RWPE2 (cell line): ENCODE measurements around the gene KLK8.

ENCODE experiments used
- ATAC-seq: fragments of 200-7000 bp; cut with Tn5 transposase; 3 replicates; pipeline ENCODE4 v1.9.1; 2021; ENCODE audit warnings: low read depth
- DNase-seq: peaks from one replicate; pipeline ENCODE4 v3.0.0-alpha.2; 2020; ENCODE audit warnings: low spot score
- H3K27ac ChIP-seq: fragments of 450-650 bp; 2 replicates; pipeline ENCODE4 v1.5.1; 2017; ENCODE audit warnings: mild to moderate bottlenecking; ENCODE audit not compliant: poor library complexity, severe bottlenecking
- H3K27me3 ChIP-seq: fragments of 250-450 bp; sonication (Bioruptor Pico); 2 replicates; pipeline ENCODE4 v1.5.1; 2021; ENCODE audit warnings: mild to moderate bottlenecking, moderate library complexity; ENCODE audit not compliant: insufficient read depth, poor library complexity, severe bottlenecking
- H3K36me3 ChIP-seq: fragments of 250-450 bp; sonication (Bioruptor Pico); 2 replicates; pipeline ENCODE4 v1.5.1; 2020; ENCODE audit warnings: low read depth, mild to moderate bottlenecking, moderate library complexity
- H3K4me1 ChIP-seq: fragments of 250-450 bp; sonication (Bioruptor Pico); 2 replicates; pipeline ENCODE4 v1.5.1; 2021; ENCODE audit warnings: mild to moderate bottlenecking, moderate library complexity; ENCODE audit not compliant: insufficient read depth, poor library complexity, severe bottlenecking
- H3K4me3 ChIP-seq: fragments of 250-450 bp; sonication (Bioruptor Pico); 2 replicates; pipeline ENCODE4 v1.5.1; 2021; ENCODE audit warnings: mild to moderate bottlenecking, moderate library complexity; ENCODE audit not compliant: severe bottlenecking
- H3K9me3 ChIP-seq: fragments of 250-450 bp; sonication (Bioruptor Pico); 2 replicates; pipeline ENCODE4 v1.5.1; 2021; ENCODE audit warnings: mild to moderate bottlenecking, moderate library complexity; ENCODE audit not compliant: severe bottlenecking
- TF ChIP-seq, protein P1 (sequence below): fragments of 450-650 bp; IDR thresholded peaks from one replicate; pipeline ENCODE4 v1.5.1; 2017; ENCODE audit warnings: mild to moderate bottlenecking, moderate library complexity; ENCODE audit not compliant: poor library complexity, severe bottlenecking

KLK8 gene

DNA sequence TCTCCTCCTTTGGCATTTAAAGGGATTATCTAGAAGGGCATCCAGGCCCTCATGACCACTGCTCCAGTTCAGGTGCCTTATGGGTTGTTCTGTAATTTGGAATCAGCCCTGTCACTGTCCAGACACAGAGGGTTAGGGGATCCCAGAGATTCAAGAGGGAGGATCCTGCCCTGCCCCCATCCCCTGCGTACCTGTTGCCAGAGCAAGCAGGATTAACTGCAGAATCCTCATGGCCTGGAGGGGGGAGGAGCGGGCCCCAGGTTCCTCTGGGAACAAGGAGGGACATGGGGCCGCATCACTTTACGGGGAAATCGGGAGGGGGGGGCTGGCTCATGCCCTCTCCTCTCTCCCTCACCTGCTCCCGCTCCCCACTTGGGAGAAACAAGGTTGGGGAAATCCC is 24.0 kb upstream of the KLK8 start:
- TF ChIP-seq, protein P1, sequence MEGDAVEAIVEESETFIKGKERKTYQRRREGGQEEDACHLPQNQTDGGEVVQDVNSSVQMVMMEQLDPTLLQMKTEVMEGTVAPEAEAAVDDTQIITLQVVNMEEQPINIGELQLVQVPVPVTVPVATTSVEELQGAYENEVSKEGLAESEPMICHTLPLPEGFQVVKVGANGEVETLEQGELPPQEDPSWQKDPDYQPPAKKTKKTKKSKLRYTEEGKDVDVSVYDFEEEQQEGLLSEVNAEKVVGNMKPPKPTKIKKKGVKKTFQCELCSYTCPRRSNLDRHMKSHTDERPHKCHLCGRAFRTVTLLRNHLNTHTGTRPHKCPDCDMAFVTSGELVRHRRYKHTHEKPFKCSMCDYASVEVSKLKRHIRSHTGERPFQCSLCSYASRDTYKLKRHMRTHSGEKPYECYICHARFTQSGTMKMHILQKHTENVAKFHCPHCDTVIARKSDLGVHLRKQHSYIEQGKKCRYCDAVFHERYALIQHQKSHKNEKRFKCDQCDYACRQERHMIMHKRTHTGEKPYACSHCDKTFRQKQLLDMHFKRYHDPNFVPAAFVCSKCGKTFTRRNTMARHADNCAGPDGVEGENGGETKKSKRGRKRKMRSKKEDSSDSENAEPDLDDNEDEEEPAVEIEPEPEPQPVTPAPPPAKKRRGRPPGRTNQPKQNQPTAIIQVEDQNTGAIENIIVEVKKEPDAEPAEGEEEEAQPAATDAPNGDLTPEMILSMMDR = no peak
- Histone ChIP-seq H3K9me3 (no peaks in the 10 kb centered on the region), H3K36me3 (no peaks in the 10 kb centered on the region), H3K4me3 (no peak overlapping the region), H3K4me1 (no peaks in the 10 kb centered on the region), H3K27me3 (peaks cover 3% of the 10 kb centered on the region), H3K27ac (no peak overlapping the region)
- DNase-seq (no peak), ATAC-seq (no peak)

DNA sequence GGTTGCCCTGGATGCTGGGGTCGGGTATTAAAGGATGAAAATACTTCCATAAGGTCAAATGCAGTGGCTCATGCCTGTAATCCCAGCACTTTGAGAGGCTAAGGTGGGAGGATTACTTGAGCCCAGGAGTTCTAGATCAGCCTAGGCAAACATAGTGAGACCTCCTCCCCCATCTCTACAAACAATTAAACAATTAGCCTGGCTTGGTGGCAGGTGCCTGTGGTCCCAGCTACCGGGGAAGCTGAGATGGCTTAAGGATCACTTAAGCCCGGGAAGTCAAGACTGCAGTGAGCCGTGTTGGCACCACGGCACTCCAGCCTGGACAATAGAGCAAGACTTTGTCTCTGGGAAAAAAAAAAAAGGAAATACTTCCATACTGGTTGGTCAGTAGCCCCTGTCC is 23.5 kb upstream of the KLK8 start:
- Histone ChIP-seq H3K27ac (no peak overlapping the region), H3K9me3 (no peaks in the 10 kb centered on the region), H3K27me3 (peaks cover 6% of the 10 kb centered on the region), H3K36me3 (no peaks in the 10 kb centered on the region), H3K4me3 (no peak overlapping the region), H3K4me1 (no peaks in the 10 kb centered on the region)
- ATAC-seq = no peak
- TF ChIP-seq, protein P1 = no peak
- no peak for DNase-seq

DNA sequence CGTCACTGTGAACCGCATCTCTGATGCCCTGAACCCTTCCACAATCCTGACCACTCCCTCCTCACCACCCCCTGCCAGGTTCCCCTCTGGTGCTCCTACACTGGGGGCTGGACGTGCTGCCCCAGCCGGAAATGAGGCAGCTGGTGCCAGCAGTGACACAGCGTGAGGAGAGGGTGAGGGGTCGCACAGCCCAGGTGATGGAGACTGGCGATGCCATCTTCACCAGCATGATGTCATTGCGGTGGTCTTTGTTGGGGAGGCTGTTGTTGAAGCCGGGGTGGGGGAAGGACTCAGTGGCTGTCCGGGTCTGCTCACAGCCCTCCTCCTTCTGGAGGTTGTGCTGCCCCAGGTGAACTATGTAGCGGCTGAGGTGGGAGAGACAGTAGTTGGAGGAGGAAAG is 22.5 kb upstream of the KLK8 start:
- Histone ChIP-seq H3K36me3 (no peaks in the 10 kb centered on the region), H3K9me3 (no peaks in the 10 kb centered on the region), H3K4me3 (no peak overlapping the region), H3K4me1 (no peaks in the 10 kb centered on the region), H3K27ac (no peak overlapping the region), H3K27me3 (peaks cover 14% of the 10 kb centered on the region)
- ATAC-seq (no peak), DNase-seq (no peak)
- TF ChIP-seq, protein P1 = no peak

DNA sequence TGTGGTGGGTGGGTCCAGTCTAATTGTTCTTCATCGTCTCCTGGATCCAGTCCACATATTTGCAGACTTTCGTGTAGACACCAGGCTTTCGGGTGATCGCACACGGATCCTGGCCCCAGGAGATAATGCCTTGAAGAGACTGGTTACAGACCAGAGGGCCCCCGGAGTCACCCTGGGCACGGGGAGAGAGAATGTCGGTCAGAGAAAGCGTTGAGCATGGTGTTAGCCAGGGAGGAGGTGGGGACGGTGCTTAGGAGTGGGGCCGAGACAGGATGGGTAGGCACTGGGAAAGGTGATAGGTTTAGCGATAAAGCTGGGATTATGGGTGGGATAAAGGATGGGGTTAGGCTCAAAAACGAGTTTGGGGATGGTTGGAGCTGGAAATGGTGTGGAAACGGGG is 21.1 kb upstream of the KLK8 start:
- no peak overlapping the region for H3K27ac ChIP-seq
- H3K4me1 ChIP-seq = no peaks in the 10 kb centered on the region
- TF ChIP-seq, protein P1 = no peak
- H3K36me3 ChIP-seq = no peaks in the 10 kb centered on the region
- peaks cover 26% of the 10 kb centered on the region for H3K27me3 ChIP-seq
- no peak overlapping the region for H3K4me3 ChIP-seq
- DNase-seq (no peak), ATAC-seq (no peak)
- no peaks in the 10 kb centered on the region for H3K9me3 ChIP-seq

DNA sequence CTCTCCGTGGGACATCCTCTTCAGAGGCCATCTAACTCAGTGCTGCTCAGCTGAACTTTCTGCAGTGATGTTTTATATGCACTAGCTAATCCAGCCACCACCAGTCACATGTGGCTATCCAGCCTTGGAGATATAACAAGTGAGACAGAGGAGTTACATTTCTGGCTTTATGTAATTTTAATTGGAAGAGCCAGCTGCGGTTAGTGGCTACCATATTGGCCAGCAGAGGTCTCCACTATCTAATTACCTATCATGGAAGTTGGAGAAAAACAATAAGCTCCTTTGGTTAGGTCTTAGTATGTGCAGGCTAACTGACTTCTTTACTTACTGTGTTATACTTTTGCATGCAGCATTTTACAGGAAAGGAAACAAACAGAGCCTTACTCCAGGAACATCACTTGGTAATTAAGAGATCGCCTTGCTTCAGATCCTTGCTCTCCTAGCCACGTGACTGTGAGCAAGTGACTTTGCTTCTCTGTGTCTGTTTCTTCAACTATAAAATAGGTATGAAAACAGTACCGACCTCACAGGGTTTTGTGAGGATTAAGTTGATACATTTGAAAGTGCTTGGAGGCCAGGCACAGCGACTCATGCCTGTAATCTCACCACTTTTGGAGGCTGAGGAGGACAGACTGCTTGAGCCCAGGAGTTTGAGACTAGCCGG is 19.7 kb upstream of the KLK8 start:
- no peak overlapping the region for H3K27ac ChIP-seq
- DNase-seq (no peak), ATAC-seq (peak; percentile 48)
- peaks cover 34% of the 10 kb centered on the region for H3K27me3 ChIP-seq
- TF ChIP-seq, protein P1 = peak; percentile 79
- H3K36me3 ChIP-seq = no peaks in the 10 kb centered on the region
- no peaks in the 10 kb centered on the region for H3K4me1 ChIP-seq
- H3K9me3 ChIP-seq = no peaks in the 10 kb centered on the region
- H3K4me3 ChIP-seq = no peak overlapping the region
